Retinal pigment epithelial cell (primary cell): Measurements from ENCODE around the gene RHOT2.
A peak's percentile ranks its signal among the peaks of the same experiment; 100 is the strongest.

Source experiments
- DNase-seq: peaks from one replicate; pipeline ENCODE4 v3.0.0-alpha.2; 2010; ENCODE audit warnings: low read depth
- H3K4me3 ChIP-seq: 2 replicates; pipeline ENCODE4 v1.5.1; 2011; ENCODE audit warnings: mild to moderate bottlenecking, low read length, control low read depth, moderate library complexity
- TF ChIP-seq, protein P1 (sequence below): conservative IDR thresholded peaks from 2 replicates; pipeline ENCODE4 v1.5.1; 2011; ENCODE audit warnings: low read depth, low read length, control low read depth, inconsistent platforms

RHOT2 gene

DNA sequence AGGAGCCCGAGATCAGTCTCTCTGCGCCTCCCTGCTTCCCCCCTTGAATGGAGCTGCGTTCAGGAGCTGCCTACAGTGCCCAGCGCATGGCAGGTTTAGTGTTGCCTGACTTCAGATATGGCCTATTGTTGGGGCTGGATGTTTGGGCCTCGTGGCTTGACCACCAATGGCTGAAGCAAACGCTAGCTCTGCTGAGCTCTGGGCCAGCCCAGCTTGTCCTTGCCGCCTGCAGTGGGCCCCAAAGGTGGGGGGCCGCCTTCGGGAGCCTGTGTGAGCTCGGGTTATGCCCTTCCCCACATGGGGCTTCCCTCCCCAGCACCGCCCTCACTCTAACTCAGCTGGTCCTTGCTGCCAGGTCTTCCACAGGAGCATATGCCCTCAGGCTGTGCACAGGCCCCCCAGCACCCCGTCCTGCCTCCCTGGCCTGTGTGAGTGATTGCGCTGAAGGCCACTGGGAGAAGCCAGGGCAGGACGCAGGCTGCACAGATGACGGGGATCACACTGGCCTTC, 29.8 kb upstream of the RHOT2 start:
- DNase-seq, result no peak
- TF ChIP-seq, protein P1, sequence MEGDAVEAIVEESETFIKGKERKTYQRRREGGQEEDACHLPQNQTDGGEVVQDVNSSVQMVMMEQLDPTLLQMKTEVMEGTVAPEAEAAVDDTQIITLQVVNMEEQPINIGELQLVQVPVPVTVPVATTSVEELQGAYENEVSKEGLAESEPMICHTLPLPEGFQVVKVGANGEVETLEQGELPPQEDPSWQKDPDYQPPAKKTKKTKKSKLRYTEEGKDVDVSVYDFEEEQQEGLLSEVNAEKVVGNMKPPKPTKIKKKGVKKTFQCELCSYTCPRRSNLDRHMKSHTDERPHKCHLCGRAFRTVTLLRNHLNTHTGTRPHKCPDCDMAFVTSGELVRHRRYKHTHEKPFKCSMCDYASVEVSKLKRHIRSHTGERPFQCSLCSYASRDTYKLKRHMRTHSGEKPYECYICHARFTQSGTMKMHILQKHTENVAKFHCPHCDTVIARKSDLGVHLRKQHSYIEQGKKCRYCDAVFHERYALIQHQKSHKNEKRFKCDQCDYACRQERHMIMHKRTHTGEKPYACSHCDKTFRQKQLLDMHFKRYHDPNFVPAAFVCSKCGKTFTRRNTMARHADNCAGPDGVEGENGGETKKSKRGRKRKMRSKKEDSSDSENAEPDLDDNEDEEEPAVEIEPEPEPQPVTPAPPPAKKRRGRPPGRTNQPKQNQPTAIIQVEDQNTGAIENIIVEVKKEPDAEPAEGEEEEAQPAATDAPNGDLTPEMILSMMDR, result no peak

DNA sequence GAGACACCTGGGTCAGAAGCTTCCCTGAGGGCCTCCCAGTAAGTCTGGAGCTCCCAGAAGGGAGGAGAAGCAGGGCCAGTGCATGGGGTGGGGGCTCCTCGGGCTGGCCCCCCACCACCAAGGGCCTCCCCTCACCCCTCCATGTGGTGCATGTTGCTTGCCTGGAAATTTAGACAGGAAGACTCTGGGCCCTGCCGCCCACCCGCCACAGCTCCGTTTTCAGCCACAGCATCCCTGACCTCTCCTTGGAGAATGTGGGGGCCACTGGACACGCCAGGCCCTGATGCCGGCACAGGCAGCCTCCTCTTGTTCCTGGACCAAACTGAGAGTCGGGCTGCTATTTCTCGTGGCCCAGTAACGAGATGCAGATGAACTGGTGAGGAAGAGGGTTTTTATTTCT, 29.1 kb upstream of the RHOT2 start:
- no peak overlapping the region for H3K4me3 ChIP-seq
- DNase-seq, result no peak
- TF ChIP-seq, protein P1, result no peak

More for the DNA sequence above, 29.8 kb upstream of the RHOT2 start:
- H3K4me3 ChIP-seq, result no peak overlapping the region

DNA sequence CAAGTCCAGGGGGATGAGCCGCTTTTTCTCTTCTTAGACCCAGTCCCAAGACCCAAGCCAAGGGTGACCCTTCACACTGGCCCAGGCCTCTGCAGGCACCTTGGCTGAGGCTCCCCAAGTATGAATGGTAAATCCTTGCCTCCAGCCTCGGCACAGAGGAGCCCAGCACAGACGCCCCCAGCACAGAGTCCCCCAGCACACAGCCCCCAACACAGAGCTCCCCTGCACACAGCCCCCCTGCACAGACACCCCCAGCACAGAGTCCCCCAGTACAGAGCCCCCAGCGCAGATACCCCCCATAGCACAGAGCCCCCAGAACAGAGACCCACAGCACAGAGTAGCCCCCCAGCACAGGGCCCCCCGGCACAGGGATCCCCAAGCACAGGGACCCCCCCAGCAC, 27.3 kb upstream of the RHOT2 start:
- DNase-seq, result no peak
- TF ChIP-seq, protein P1, result no peak
- no peak overlapping the region for H3K4me3 ChIP-seq

DNA sequence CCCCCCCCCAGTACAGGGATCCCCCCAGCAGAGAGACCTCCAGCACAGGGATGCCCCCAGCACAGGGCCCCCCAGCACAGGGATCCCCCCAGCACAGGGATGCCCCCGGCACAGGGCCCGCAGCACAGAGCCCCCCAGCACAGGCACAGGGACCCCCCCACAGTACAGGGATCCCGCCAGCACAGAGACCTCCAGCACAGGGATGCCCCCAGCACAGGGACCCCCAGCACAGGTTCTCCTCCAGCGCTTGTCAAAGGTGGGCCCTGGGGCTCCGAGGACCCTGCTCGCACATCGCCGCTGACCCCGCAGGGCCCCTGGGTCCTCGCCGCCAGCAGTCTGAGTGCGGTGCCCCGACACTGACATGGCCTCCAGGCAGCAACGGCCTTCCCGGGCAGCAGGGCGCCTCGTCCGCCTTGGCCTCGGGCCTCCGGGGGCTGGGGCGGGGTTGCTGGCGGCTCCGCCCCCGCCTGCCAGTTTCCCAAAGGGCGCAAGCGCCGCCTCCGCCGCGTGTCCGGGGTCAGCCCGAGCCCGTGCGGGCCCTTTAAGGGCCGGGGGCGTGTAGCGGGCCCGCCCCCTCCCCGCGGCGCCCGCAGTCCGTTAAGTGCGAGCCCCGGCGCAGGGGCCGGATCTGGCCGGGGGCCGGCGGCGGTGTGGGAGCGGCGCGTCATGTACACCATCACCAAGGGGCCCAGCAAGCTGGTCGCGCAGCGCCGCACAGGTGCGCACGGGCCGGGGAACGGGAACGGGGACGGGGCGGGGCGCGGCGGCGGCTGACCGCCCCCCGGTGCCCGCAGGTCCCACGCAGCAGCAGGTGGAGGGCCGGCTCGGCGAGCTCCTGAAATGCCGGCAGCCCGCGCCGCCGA, 26.4 kb upstream of the RHOT2 start, which contains the start of gene MCRIP2:
TSS of gene MCRIP2 (plus strand) at position 503 of the 863 bp plus-strand sequence. CDS start at position 667, 164 bp downstream.
- TF ChIP-seq, protein P1, result no peak
- DNase-seq, result no peak
- peak within 1 kb of the TSS; percentile 57 for H3K4me3 ChIP-seq

DNA sequence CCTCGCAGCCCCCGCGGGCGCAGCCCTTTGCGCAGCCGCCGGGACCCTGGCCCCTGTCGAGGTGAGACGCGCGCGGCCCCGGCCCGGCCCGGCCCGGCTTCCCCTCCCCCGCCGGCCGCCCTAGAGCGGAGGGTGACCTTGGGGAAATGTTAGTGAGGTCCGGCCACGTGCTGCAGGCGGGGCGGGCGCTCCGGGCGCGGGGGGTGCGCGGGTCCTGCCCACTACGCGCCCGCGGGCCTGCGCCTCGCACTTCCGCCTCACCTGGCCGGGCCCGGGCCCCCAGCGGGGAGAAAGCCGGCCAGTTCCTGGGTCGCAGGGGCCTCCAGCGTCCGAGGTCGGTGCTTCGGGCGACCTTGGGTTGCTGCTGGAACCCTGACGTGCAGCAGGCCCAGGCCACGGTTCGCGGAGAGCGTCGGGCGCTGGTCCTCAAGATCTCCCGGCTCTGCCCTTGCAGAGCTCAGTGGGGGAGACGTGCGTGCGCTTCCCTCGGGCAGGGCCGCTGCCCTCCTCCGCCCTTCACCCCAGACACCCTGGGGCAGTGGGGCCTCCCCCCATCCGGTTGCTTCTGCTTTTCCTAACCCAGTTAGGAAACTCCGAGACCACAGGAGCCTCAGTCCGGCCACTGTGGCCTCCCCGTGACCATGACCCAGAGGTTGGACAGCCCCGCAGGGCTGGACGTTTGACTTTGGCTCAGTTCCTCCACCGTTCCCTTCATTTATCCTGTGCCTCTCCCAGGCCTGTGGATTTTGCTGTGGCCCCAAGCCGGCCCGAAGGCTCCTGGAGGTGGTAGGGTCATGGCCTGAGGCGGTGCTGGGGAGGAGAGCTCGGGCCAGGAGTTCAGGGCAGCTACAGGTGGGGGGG, 25.5 kb upstream of the RHOT2 start:
- TF ChIP-seq, protein P1, result no peak
- no peak for DNase-seq

DNA sequence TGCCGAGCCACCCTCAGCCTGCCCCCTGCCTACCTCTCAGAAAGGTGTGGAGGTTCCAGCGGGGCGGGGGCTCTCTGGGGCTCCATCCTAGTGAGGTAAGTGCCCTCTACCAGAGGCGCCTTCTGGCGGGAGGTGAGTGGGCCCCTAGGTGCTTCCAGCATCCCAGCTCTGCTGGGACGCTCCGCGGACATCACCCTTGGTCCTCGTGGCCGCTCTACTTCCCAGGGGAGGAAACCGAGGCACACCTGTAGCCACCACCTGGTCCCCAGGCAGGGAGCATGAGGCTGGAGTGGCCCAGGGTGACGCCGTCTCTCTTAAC, 24.9 kb upstream of the RHOT2 start:
- DNase-seq, result no peak
- peak overlapping the region; percentile 52 for H3K4me3 ChIP-seq
- TF ChIP-seq, protein P1, result no peak

More for the DNA sequence above, 25.5 kb upstream of the RHOT2 start:
- H3K4me3 ChIP-seq, result peak overlapping the region; percentile 57
